Common myeloid progenitor, CD34-positive (primary cell): ENCODE measurements around the gene FEV.

ENCODE experiments used
- CTCF ChIA-PET: fragments of 350-600 bp; sonication (Branson Sonifier 250); formaldehyde crosslinking; loops from one replicate; lab custom pipeline; 2021; ENCODE audit warnings: antibody characterized with exemption; lab: Charles Lee
- POLR2A ChIA-PET: fragments of 350-600 bp; sonication (Branson Sonifier 250); formaldehyde crosslinking; loops from one replicate; lab custom pipeline; 2021; ENCODE audit warnings: antibody characterized with exemption; lab: Charles Lee
- DNase-seq, 3 donors: peaks; one replicate each; pipeline versions ENCODE4 v3.0.0 to v3.0.0-alpha.2; 2013
- H3K27ac ChIP-seq, 2 experiments: 1 replicate in 1 of 2; 2 replicates in 1 of 2; pipeline ENCODE4 v1.7.0; 2013; ENCODE audit warnings: inconsistent platforms in 2 of 2, low read length in 2 of 2, mild to moderate bottlenecking in 2 of 2, low read depth in 1 of 2, moderate library complexity in 1 of 2; ENCODE audit not compliant: severe bottlenecking in 2 of 2, insufficient read depth in 1 of 2, poor library complexity in 1 of 2
- H3K27me3 ChIP-seq, 5 experiments: replicated peaks in 2 of 5; 1 replicate in 3 of 5; 2 replicates in 2 of 5; pipeline versions ENCODE4 v1.6.1 to v1.7.0; 2013; ENCODE audit warnings: low read length in 4 of 5, mild to moderate bottlenecking in 2 of 5, moderate library complexity in 2 of 5, inconsistent platforms in 1 of 5; ENCODE audit not compliant: insufficient read depth in 5 of 5, control insufficient read depth in 4 of 5
- H3K36me3 ChIP-seq, 4 experiments: 1 replicate in 2 of 4; 2 replicates in 2 of 4; pipeline versions ENCODE4 v1.6.1 to v1.7.0; 2013; ENCODE audit warnings: low read length in 3 of 4, control low read depth in 1 of 4, mild to moderate bottlenecking in 1 of 4; ENCODE audit not compliant: control insufficient read depth in 4 of 4, insufficient read depth in 4 of 4
- H3K4me1 ChIP-seq, 4 experiments: 1 replicate in 3 of 4; 2 replicates in 1 of 4; pipeline versions ENCODE4 v1.6.1 to v1.7.1; 2013; ENCODE audit warnings: low read length in 3 of 4, mild to moderate bottlenecking in 3 of 4, control low read depth in 1 of 4, inconsistent platforms in 1 of 4, moderate library complexity in 1 of 4; ENCODE audit not compliant: control insufficient read depth in 4 of 4, insufficient read depth in 4 of 4; ENCODE audit errors: control extremely low read depth in 1 of 4
- H3K4me3 ChIP-seq, 7 experiments: 1 replicate in 4 of 7; 2 replicates in 3 of 7; pipeline versions ENCODE4 v1.5.1 to v1.7.0; 2013; ENCODE audit warnings: mild to moderate bottlenecking in 7 of 7, low read length in 6 of 7, moderate library complexity in 6 of 7, inconsistent platforms in 2 of 7, low read depth in 2 of 7, control low read depth in 1 of 7; ENCODE audit not compliant: insufficient read depth in 4 of 7, control insufficient read depth in 1 of 7; ENCODE audit errors: extremely low read depth in 1 of 7
- H3K9me3 ChIP-seq, 5 experiments: 1 replicate in 4 of 5; 2 replicates in 1 of 5; pipeline versions ENCODE4 v1.6.1 to v1.7.1; 2013; ENCODE audit warnings: low read length in 4 of 5, mild to moderate bottlenecking in 2 of 5, inconsistent platforms in 1 of 5, low read depth in 1 of 5, moderate library complexity in 1 of 5; ENCODE audit not compliant: control insufficient read depth in 4 of 5, insufficient read depth in 2 of 5; ENCODE audit errors: control extremely low read depth in 1 of 5
- WGBS: methylation state at CpG from one replicate; pipeline ENCODE4 v1.1.5; 2013; ENCODE audit not compliant: insufficient coverage; 5-methylcytosine and 5-hydroxymethylcytosine counted together

The FEV gene

DNA sequence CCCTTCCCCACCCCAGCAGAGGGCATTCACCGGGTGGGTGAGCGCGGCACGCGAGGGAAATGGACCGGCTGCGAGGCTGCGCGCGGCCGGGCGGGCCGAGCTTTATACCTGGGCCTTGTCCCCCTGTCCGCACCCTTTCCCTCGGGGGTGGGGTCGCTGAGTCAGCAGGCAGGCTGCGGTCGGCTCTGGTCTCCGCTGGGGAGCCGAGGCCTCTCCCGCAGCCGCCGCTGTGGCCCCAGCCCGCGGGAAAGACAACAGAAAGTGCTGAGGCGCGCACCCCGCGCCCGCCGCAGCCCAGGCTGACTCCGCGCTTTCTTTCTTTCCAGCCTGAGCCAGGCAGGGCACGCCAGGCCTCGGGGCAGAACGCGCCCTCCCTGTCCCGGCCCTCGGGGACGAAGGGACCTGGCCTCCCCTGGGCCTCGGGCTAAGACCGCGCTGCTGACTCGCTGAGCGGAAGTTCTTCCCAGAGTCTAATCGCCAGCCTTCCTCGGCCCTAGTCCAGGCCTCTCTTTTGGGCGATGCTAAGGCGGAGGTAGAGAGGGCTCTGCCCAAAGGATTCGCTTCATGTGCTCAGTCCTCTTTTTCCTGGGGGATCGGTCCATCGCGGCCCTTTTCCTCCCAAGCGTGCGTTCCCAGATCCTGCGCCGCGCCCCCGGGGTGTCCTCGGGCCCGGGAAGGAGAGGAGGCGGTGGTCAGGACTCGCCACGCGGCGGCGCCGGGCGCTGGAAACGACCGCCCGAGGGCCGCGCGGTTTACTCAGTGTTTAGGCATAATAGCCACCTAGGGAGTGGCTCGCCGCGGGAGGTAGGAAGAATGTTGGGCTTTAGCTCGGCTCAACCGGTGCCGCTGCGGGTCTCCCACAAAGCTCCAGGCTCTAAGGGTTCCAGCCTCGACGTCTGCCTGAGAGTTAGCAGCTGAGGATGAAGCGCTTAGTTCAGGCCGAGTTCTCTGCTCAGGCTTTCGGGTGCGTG is 8.6 kb upstream of the FEV start, which contains the start of gene CRYBA2:
TSS of gene CRYBA2 (minus strand) at position 78 of the 971 bp plus-strand sequence. CDS start 246 bp downstream, outside the sequence.
- H3K36me3 ChIP-seq: no peaks in the 10 kb centered on the region
- DNase-seq: peak; percentile 28 to 63 (median 58)
- H3K27me3 ChIP-seq: peaks cover 9 to 99% (median 56%) of the 10 kb centered on the region in 5 experiments
- no peaks in the 10 kb centered on the region for H3K9me3 ChIP-seq
- ChIA-PET CTCF (interaction anchor here (0.7 to 4.2 kb wide), 13 partner anchors 10 to 160 kb away, joined by 3 to 48 read pairs (median 6); no protein-coding TSS in a partner anchor), POLR2A (no interaction called here)
- WGBS: 2% methylated on average over 66 of the region's 88 CpGs
- H3K4me3 ChIP-seq: peak within 1 kb of the TSS in 4 of 7 experiments; percentile 4 to 59 (median 43)
- peaks cover 0 to 23% (median 15%) of the 10 kb centered on the region in 4 experiments for H3K4me1 ChIP-seq
- H3K27ac ChIP-seq: no peak within 1 kb of the TSS

DNA sequence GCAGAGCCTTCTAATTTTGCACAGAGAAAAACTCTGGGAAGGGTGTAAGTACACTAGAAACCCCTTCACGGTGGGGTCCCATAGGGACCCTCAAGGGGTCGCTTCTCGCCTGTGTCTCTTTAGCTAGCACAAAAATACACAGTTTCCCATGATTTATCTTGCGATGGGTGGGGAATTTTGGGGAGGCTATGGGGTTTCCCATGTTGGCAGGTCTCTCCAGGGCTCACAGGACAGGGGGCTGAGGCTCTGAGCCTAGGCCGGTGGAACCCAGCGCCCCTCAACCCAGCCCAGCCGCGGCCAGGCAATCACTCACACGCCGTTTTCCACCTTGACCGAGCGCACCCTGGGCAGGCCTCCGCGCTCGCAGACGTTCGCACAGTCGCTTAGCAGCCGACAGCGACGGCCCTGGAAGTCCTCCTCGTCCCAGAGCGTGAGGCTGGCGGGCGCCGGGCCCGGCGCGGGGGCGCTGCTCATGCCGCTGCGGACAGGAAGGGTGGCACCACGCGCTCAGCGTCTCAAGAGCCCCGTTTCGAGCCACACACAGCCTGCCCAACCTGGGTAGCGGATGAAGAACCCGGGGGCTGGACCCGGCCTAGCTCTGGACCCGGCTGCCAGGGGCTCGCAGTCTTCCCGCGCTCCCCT is 7.8 kb upstream of the FEV start:
- Histone ChIP-seq H3K27me3 (peaks cover 9 to 99% (median 60%) of the 10 kb centered on the region in 5 experiments), H3K27ac (no peak overlapping the region), H3K9me3 (no peaks in the 10 kb centered on the region), H3K4me3 (peak overlapping the region in 3 of 7 experiments; percentile 4 to 59 (median 59)), H3K36me3 (no peaks in the 10 kb centered on the region), H3K4me1 (peaks cover 0 to 23% (median 15%) of the 10 kb centered on the region in 4 experiments)
- no peak for DNase-seq
- CTCF ChIA-PET: interaction anchor here (0.9 to 1.0 kb wide), 2 partner anchors 10 to 13 kb away, joined by 3 to 5 read pairs; no protein-coding TSS in a partner anchor
- WGBS: 3% methylated on average over 23 of the region's 44 CpGs
- POLR2A ChIA-PET: no interaction called here

DNA sequence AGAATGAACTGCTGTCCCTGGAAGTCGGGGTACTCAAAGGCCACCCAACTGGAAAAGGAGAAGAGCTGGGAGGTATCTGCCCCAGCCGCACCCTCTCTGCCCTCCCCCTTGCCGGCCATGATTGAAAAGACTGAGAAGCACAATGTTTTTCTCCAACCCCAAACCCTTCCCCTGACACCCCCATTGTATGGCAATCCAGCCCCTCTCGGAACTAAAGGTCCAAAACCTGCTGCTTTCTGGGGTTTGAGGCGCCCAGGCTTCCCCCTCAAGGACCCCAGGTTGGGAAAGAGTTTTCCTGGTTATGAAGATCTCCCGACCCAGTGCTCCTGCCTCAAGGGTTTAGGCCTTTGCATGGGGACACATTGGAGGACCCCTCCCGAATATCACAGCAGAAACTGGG is 7.2 kb upstream of the FEV start:
- POLR2A ChIA-PET: no interaction called here
- H3K36me3 ChIP-seq: no peaks in the 10 kb centered on the region
- peaks cover 9 to 99% (median 61%) of the 10 kb centered on the region in 5 experiments for H3K27me3 ChIP-seq
- no peaks in the 10 kb centered on the region for H3K9me3 ChIP-seq
- no peak overlapping the region for H3K4me3 ChIP-seq
- H3K4me1 ChIP-seq: peaks cover 0 to 23% (median 15%) of the 10 kb centered on the region in 4 experiments
- CTCF ChIA-PET: interaction anchor here (0.9 to 1.0 kb wide), 2 partner anchors 10 to 12 kb away, joined by 3 to 5 read pairs; no protein-coding TSS in a partner anchor
- no peak overlapping the region for H3K27ac ChIP-seq
- 7% methylated on average over 5 of the region's 7 CpGs for WGBS
- no peak for DNase-seq

DNA sequence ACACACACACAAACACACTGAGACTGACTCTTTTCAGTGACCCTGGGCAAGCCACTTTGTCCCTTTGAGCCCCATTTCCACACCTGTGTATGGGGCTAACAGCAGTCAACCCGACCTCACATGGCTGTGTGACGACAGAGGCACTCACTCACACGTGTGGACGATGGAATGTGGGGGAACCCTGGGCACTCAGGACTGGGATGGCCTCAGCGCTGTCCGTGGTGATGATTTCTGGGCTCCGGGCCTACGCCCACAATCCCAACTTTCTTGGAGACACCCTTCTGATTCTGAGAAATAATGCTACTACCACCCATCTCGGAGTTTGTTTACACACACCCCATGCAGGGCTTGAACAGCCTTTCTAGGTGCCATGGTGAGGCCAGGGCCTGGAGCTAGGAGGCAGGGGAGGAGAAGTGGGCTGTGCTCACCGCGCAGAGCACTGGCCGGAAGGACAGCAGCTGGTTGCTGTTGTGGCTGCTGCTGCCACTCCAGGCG is 6.7 kb upstream of the FEV start:
- 5% methylated on average over 9 of the region's 13 CpGs for WGBS
- DNase-seq: no peak
- Histone ChIP-seq H3K36me3 (no peaks in the 10 kb centered on the region), H3K4me1 (peaks cover 0 to 23% (median 15%) of the 10 kb centered on the region in 4 experiments), H3K4me3 (no peak overlapping the region), H3K27me3 (peaks cover 9 to 99% (median 64%) of the 10 kb centered on the region in 5 experiments), H3K27ac (no peak overlapping the region), H3K9me3 (no peaks in the 10 kb centered on the region)
- ChIA-PET POLR2A (no interaction called here), CTCF (interaction anchor here (1.0 kb wide), 1 partner anchor 12 kb away, joined by 5 read pairs; no protein-coding TSS in a partner anchor)

DNA sequence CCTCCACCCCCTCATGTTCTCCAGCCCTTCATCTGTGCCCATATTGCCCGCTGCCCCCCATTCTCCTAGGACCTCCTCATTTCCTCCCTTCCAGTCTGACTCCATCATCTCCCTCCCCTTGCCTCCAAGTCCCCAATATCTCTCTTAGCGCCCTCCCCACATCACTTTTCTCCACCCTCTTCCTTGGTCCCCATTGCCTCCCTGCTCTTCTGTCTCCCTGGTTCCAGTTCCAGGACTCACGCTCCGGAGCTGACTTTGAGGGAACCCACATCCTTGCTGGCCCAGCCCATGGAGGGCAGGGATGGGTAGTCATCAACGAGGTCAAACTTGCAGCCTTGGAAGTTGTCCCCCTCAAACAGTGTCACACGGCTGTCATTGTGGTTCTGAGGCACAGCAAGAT is 5.6 kb upstream of the FEV start:
- H3K9me3 ChIP-seq: no peaks in the 10 kb centered on the region
- WGBS: 4% methylated on average over 5 of the region's 6 CpGs
- H3K27me3 ChIP-seq: peaks cover 9 to 100% (median 64%) of the 10 kb centered on the region in 5 experiments
- ChIA-PET POLR2A (no interaction called here), CTCF (interaction anchor here (0.9 to 3.4 kb wide), 5 partner anchors 10 to 131 kb away, joined by 3 to 17 read pairs (median 3); no protein-coding TSS in a partner anchor)
- no peaks in the 10 kb centered on the region for H3K36me3 ChIP-seq
- no peak overlapping the region for H3K4me3 ChIP-seq
- DNase-seq: no peak
- no peak overlapping the region for H3K27ac ChIP-seq
- peaks cover 0 to 18% (median 13%) of the 10 kb centered on the region in 4 experiments for H3K4me1 ChIP-seq

DNA sequence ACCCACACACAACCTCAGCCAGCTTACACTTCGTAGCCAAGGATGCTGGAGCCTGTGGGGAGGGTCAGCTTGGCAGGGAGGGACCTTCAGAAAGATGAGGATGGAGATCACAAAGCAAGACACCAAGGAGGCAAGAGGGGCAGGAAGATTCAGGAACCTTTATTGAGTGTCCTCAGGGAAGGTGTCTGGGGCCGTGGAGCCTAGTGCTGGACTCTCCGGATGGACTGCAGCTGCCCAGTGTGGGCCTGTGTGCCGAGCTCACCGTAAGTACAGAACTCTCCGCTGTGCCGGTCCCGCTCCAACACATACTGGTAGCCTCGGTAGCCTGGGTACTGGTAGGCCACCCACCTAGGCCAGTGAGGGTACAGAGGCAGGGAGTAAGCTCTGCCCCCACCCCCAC is 5.1 kb upstream of the FEV start:
- ChIA-PET POLR2A (no interaction called here), CTCF (interaction anchor here (0.7 to 3.4 kb wide), 7 partner anchors 10 to 131 kb away, joined by 3 to 17 read pairs (median 3); no protein-coding TSS in a partner anchor)
- Histone ChIP-seq H3K4me3 (no peak overlapping the region), H3K9me3 (no peaks in the 10 kb centered on the region), H3K27me3 (peaks cover 4 to 100% (median 60%) of the 10 kb centered on the region in 5 experiments), H3K36me3 (no peaks in the 10 kb centered on the region), H3K27ac (no peak overlapping the region), H3K4me1 (peaks cover 0 to 23% (median 15%) of the 10 kb centered on the region in 4 experiments)
- no peak for DNase-seq
- WGBS: 21% methylated on average over 5 of the region's 9 CpGs
